Nucleus accumbens (tissue), 56 donors: ENCODE measurements around the gene LRFN2.

ENCODE experiments used
- DNase-seq, 56 donors: peaks; one replicate each; lab custom pipeline; 2025; lab: John Stamatoyannopoulos, UW

The LRFN2 gene

DNA sequence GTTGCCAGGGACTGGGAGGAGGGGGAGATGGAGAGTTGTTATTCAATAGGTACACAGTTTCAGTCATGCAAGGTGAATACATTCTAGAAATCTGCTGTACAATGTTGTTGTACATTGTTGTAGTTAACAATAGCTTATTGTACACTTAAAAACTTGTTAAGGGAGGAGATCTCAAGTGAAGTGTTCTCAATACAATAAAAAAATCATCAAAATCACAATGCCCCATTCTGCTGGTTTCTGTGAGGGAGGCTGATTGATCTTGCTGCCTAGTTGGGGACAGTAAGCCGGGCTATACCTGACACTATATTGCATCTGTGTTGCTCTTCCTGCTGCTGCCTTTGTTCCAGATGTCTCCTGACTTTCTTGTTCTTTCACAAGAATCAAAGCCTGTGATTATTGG is 232.1 kb downstream of the LRFN2 start:
- DNase-seq = no peak

DNA sequence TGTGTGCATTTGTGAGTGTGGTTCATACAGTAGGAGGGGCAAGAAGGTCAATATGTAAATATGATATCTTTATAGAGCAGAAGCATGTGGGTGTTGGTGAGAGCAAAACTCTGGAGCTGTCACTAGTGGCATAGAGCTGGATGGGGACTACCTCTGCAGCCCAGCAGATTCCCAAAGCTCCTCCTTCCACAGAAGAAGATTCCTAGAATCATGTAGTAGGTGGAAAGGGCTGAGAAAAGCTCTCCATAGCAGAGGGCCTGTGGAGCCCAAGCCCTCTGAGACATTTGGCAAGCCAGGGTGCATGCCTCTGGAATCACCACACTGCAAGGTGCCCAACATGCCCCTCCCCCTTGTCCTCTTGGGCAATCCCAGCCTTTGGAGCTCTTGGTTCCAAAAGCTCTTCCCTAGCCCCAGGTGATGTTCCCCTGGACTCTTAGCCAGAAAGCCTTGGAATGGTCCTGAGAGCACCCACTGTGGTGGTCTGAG is 233.2 kb downstream of the LRFN2 start:
- no peak for DNase-seq

DNA sequence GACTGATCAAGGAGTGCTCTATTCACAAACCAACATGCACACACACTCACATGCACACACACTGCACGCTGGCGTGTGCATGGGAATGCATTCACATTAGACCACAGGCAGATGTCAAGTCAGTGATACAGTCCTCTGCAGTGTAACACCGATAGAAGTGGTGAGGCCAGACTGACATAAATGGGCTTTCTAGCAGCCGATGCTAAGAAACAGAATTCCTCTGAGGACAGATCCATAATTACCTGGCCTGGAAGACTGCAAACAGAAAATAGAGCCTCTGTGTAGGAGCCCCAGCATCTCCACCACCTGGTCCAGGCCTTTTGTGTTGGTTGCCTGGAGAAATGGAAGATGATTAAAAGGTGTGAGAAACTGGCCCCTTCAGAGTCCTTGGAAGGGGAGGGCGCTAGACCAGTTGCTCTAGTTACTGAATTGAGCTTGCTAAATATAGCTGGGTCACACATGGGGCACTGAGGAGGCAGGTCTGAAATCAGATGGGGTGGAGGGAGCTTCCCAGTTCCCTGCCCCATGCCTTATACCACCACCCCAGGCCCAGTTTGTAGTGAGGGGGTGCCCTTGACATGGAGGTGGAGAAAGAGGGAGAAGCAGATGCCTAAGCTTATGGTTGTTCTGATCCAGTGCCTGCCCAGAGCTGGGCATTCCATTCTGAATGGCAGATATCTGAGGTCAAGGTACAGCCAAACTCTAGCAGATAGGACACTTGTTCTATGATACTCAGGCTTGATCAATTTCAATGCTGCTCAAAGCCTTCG is 233.8 kb downstream of the LRFN2 start:
- no peak for DNase-seq

DNA sequence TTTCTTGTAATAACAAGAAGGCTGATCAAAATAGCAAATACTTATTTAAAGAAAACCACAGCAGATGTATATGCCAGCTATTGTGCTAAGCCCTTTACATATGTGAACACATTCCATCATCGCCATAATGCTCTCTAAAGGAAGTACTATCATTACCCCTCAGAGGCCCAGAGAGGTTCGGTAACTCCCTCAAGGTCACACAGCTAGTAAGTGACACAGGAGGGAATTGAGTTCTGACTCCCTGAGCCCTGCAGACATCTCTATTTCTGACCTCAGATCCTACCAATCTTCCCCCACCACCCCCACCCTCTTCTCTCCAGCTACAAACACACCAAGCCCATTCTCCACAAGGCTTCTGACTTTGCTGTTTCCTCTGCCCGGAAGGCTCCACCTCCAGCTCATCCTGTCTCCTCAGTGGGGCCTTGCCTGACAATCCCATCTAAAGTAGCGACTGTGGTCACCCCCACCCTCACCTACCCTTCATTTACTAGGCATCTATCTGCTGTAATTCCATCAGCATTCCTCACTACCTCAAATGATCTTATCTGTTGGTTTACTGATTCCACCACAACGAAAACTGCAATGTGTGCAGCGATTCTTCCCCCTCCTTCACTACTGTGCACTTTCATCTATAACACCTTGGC is 234.5 kb downstream of the LRFN2 start:
- no peak for DNase-seq

DNA sequence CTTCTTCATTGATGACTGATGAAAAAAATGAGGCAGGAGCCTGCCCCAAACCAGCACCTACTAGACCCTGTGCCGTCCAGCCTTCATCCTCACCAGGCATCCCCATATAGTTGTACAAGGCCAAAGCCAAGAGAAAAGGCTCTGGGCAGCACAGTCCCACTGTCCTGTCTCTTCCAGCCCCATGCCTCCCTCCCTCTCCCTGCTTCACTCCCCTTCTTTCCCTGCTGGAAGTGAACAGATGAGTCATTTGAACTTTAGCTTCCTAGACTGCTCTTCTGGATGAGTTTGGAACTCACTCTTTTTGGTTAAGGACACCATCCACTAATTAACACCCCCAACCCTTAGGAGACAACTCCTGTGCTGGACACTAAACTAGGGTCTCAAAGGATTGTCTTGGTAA is 235.2 kb downstream of the LRFN2 start:
- no peak for DNase-seq

DNA sequence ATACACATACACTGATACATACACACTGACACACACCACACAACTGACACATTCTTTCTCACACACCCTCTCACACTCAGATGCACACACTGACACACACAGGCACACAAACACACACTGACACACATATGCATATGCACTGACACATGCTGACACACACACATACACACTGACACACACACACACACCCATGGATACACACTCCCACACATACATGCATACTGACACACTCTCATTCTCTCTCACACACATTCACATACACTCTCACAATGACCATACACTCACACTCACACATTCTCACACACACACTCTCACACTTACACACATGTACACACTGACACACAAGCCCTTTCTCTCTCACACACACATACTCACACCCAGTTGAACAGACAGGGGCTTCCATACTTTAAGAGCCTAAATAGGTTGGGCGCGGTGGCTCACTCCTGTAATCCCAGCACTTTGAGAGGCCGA is 236.4 kb downstream of the LRFN2 start:
- no peak for DNase-seq

DNA sequence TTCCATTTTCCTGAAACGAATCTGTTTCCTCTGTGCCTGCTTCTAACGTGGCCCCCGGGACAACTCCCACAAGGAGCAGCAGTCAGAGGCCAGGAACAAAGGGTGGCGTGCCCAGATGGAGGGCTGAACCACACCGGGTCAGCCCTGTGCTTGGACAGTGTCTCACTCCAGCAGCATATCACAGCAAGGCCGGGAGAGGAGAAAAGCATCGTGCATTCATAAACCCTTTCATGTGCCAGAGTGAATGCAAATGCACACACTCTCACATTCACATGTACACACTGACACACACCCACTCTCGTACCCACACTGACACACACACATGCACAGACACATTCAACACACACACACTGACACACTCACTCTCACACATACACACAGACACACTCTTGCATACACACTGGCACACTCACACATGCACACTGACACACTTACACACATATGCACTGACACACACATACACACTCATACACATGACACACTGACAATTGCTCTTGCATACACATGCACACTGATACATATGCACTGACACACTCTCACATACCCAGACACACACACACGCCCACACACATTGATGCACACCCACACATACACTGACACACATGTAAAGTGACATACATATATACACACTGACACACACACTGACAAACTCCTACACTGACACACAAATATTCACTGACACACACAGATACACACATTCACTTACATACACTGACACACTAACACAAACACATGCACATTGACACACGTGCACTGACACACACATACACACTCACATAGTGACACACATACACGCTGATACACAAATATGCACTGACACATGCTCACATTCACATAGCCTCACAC is 237.0 kb downstream of the LRFN2 start:
- no peak for DNase-seq

DNA sequence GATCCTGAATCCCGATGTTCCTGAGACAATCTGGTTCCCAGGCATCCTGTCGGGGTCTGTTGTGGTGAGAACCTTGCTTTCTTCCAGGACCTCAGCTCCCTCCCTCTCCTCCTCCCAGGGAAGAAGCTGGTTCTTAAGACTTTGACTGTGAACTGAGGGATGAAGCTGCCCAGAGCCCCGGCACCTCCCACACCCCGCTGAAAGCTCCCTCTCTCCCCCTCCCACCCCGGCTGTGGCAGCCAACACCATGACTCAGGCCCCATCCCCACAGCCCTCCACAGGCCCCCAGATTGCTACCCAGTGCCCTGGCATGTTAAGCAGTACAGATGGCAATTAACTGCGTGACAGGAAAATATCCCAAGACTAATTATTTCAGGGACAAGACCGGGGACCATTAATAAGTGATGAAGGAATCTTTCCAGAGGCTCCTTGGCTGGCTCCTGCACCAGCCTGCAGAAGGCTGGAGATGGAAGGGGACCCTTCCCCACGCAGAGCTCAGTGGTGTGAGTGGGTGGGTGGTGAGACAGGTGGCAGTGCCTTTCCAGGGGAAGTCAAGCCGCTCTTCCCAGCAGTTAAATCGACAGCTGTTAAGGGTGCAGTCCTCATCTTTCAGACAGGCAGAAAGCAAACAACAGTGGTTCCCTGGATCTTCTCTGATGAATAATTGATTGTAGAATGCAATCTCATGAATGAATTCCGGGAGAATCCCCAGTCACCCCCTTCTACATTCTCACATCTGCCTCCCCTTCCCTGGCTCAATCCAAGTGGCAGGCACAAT is 237.9 kb downstream of the LRFN2 start:
- no peak for DNase-seq

DNA sequence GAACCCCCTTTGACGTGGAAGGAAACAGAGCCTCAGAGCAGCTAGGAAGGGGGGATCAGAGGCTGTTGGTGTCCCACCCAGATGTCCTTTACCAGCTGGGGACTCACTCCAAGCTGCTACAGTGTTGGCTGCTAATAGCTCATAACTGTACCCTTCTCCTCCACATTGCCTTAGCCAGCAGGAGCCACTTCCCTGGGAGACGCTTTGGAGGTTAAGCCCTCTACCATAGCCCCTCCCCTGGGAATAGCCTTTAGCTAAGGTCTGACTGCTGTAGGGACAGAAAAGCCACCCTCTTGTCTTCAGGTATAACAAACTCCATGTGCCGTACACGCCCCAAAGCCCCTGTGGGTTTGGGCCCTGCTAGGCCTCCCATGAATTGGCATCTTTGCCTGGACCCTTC is 238.6 kb downstream of the LRFN2 start:
- no peak for DNase-seq

DNA sequence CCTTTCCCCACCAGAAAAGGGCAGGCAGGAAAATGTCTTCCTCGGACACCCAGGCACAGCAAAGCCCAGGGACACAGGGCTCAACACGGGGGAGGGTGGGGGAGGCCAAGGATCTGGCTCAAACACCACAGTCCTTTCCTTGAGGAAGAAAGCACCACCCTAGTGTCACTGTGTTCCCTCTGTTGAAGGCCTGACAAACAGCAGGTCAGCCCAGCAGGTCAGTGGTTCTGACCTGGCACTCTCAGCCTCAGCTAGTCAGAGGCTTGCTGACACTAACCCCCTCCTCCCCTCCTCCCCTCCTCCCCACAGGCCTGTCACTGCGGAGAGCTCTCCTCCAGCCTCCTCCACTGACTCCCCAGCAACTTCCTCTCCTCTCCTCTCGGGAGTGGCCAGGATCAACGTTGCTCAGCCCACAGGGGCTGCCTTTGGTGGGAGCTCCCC is 239.6 kb downstream of the LRFN2 start:
- DNase-seq = no peak

DNA sequence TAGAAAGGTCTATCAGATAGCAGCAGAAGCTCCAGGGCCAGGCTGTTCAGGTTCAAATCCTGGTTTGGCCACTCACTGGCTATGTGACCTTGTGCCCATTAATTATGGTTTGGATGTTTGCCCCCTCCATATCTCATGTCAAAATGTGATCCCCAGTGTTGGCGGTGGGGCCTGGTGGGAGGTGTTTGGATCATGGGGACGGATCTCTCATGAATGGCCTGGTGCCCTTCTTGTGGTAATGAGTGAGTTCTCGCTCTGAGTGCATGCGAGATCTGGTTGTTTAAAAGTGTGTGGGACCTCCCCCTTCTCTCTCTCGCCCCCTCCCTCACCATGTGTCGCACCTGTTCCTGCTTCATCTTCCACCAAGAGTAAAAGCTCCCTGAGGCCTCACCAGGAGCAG is 240.9 kb downstream of the LRFN2 start:
- DNase-seq = no peak

DNA sequence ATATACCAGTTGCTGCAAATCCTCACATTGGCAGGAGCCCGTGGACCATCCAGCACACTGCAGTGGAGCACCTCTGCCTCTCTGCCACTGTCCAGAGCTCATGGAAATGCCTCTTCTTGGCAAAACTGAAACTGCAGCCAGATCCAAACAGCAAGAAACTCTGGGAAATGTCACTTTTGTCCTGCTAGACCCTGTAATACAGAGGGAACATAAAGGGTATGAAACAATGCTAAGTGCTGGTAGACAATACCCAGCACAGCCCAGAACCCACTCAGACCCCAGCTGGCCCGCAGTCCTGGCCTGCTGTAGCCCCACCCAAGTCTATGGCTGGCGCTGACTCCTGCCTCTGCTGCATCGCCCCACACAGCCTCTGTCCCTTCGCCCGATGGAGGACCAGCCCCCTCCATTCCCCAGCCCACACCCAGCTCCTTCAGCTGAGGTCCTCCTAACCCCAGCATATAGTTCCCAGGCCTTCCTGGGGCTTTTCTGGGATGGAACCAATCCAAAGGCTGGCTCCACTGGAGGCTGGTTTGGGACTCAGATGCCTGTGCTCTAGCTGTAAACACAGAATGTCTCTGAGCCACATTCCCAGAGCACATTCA is 242.5 kb downstream of the LRFN2 start:
- no peak for DNase-seq

DNA sequence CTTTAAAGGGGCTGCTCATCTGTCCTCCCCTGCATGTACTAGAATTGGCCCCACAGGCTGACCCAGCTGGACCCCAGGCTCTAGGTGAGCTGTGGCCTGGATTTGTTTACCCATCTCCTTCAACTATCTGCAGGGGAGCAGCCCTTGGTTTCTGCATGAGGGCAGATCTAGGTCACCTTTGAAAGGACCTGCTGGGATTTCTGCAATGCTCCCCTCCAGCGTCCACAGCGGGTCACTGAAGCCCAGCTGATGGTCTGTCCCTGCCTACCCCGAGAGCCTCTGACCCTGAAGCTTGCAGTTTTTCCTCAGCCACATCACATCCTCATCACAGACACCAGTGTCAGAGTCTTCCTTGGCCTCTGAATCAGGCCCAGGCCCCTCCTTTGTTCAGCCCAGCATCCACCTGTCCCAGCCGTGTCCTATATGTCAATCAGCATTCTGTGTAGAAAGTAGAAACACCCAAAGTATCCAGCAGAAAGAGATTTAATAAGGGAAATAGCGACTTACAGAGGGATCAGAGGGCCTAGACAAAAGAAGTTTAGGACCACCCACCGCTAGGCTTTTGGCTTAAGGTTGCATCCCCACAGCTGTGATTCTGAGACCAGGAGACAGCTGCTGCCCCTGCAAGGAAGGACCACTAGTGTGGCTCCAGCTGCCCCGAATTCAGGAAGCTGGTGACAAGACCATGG is 243.1 kb downstream of the LRFN2 start:
- no peak for DNase-seq

DNA sequence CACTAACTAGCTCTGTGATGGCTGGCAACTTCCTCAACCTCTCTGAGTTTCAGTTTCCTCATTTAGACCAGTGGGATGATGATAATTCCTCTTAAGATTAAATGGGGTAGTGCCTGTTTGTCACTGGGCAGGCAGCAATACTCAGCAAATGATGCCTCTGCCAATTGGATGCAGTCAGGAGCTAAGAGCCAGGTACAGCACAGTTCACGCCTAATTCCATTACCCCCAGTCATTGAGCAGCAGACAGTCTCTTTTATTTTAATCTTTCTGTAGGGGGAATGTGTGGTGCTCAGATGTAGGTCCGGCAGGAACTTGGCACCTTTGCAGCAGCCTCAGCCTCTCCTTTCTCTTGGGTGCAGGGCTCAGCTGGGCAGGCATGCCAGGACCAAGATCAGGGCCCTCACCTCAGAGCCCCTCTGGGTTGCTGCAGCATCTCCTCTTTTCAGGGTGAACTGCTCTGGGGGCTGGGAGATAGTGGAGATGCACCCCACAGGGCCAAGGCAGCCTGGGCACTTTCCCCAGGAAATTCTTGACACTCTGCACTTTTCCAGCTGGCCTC is 243.8 kb downstream of the LRFN2 start:
- no peak for DNase-seq

DNA sequence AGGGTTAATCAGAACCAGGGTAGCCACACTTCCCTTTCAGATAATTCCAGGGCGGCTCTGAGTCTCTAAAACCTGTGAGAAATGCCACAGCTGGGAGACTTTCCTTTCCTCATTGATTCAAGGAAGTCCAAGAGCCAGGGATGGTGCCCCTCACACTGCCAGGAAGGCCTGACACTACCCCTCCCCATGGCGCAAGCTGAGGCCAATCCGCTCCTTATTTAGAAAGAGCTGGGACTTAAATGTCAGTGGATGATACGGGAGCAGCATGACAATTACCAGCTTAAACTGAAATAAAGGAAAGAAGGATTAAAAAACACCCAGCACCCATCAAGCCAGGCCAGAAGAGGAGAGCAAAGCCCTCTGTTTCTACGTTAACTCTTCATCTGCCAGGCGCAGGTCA is 244.4 kb downstream of the LRFN2 start:
- DNase-seq = peak in 11 of 56 donors; percentile 13 to 45 (median 29)

DNA sequence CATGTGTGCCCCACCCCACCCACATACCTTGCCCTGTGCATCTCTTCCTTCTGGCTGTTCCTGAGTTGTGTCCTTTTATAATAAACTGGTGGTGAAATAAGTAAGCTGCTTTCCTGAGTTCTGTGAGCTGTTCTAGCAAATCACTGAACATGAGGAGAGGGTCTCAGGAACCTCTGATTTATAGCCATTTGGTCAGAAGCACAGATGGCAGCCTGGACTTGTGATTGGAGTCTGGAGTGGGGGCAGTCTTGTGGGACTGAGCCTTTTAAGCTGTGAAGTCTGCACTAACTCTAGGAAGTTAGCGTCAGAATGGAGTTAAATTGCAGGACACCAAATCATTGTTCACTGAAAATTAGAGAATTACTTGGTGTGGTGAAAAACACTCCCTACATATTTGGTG is 245.4 kb downstream of the LRFN2 start:
- DNase-seq = no peak
